SU-DHL-6 (cell line): ENCODE results near the gene VRK3.

Source experiments
- H2AFZ ChIP-seq: fragments of 200-600 bp; sonication (generic); 2 replicates; pipeline ENCODE4 v1.6.1; 2014; ENCODE audit warnings: low read depth, mild to moderate bottlenecking, moderate library complexity, mixed read lengths, antibody characterized with exemption, low read length; ENCODE audit not compliant: severe bottlenecking
- H3F3A ChIP-seq: fragments of 200-600 bp; shearing (Covaris generic); 2 replicates; pipeline ENCODE4 v1.6.0; 2016; ENCODE audit warnings: antibody characterized with exemption, mild to moderate bottlenecking; ENCODE audit not compliant: insufficient read depth
- H3K27ac ChIP-seq: fragments of 200-600 bp; sonication (generic); 2 replicates; pipeline ENCODE4 v1.5.1; 2016; ENCODE audit warnings: low read depth, mild to moderate bottlenecking, low read length, moderate library complexity, mixed read lengths
- H3K27me3 ChIP-seq: fragments of 200-600 bp; sonication (generic), shearing (Covaris generic); 2 replicates; pipeline ENCODE4 v1.6.0; 2014; ENCODE audit warnings: mild to moderate bottlenecking, low read length
- H3K36me3 ChIP-seq: fragments of 200-600 bp; sonication (generic); 2 replicates; pipeline ENCODE4 v1.6.1; 2014; ENCODE audit warnings: mild to moderate bottlenecking, low read length, mixed read lengths
- H3K4me2 ChIP-seq: fragments of 300-600, 200-600 bp; shearing (Covaris generic), sonication (generic); 2 replicates; pipeline ENCODE4 v1.6.0; 2014; ENCODE audit warnings: low read length, low read depth, mild to moderate bottlenecking; ENCODE audit not compliant: poor library complexity, severe bottlenecking
- H3K4me3 ChIP-seq: fragments of 200-600 bp; sonication (generic); 2 replicates; pipeline ENCODE4 v1.5.1; 2014; ENCODE audit warnings: antibody characterized with exemption, low read length, mild to moderate bottlenecking, mixed read lengths; ENCODE audit not compliant: insufficient read depth, poor library complexity, severe bottlenecking
- H3K79me2 ChIP-seq: fragments of 200-600 bp; sonication (generic); 2 replicates; pipeline ENCODE4 v1.6.1; 2014; ENCODE audit warnings: mild to moderate bottlenecking, low read length, moderate library complexity; ENCODE audit not compliant: insufficient read depth
- H3K9ac ChIP-seq: fragments of 200-600 bp; sonication (generic); 2 replicates; pipeline ENCODE4 v1.7.0; 2014; ENCODE audit warnings: mild to moderate bottlenecking, low read length
- H3K9me2 ChIP-seq: fragments of 200-600 bp; sonication (generic); replicated peaks from 2 replicates; pipeline ENCODE4 v1.6.1; 2014; ENCODE audit warnings: low read length; ENCODE audit not compliant: insufficient read depth
- H3K9me3 ChIP-seq: fragments of 200-600 bp; sonication (generic); 2 replicates; pipeline ENCODE4 v1.6.1; 2014; ENCODE audit warnings: low read length, mixed read lengths; ENCODE audit not compliant: insufficient read depth
- H4K20me1 ChIP-seq: fragments of 200-600 bp; sonication (generic); 2 replicates; pipeline ENCODE4 v1.6.1; 2014; ENCODE audit warnings: low read depth, mild to moderate bottlenecking, antibody characterized with exemption, low read length, moderate library complexity, mixed read lengths
- EZH2phosphoT487 ChIP-seq: fragments of 200-600 bp; sonication (generic), shearing (Covaris generic); conservative IDR thresholded peaks from 2 replicates; pipeline ENCODE4 v1.6.1; 2018; ENCODE audit warnings: mild to moderate bottlenecking, antibody characterized with exemption, low read length, moderate library complexity, mixed read lengths
- TF ChIP-seq, protein P1 (sequence below): fragments of 200-600 bp; sonication (generic); IDR thresholded peaks from one replicate; pipeline ENCODE4 v1.5.1; 2017; ENCODE audit warnings: antibody characterized with exemption, mild to moderate bottlenecking, low read length, moderate library complexity; ENCODE audit not compliant: insufficient read depth, poor library complexity, severe bottlenecking

VRK3 gene

DNA sequence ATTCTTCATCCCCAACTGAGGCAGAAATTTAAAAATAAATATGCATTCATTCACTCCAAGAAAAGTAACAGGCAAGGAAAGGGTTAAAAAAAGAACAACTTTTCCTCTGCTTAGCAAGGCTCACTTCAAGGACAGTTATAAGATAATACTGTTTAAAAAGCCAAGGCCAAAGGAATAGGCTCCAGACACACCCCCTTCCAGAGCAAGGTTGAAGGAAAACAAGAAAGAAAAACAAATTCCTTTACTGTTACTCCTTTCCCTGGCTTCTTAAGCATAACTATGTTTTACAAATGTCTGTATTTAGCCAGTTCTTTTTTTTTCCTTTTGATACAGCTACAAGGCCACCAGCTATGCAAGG lies 72.7 kb downstream of the VRK3 start:
- Histone ChIP-seq H3K4me2 (no peak overlapping the region), H3K36me3 (no peaks in the 10 kb centered on the region), H3K27me3 (no peaks in the 10 kb centered on the region), H4K20me1 (no peaks in the 10 kb centered on the region), H3K9ac (no peak overlapping the region), H3K4me3 (no peak overlapping the region), H3K9me2 (no peaks in the 10 kb centered on the region), H3F3A (no peaks in the 10 kb centered on the region), H3K9me3 (no peaks in the 10 kb centered on the region), H2AFZ (no peak overlapping the region), H3K27ac (no peak overlapping the region), H3K79me2 (no peaks in the 10 kb centered on the region)
- no peak for TF ChIP-seq EZH2phosphoT487
- TF ChIP-seq, protein P1, sequence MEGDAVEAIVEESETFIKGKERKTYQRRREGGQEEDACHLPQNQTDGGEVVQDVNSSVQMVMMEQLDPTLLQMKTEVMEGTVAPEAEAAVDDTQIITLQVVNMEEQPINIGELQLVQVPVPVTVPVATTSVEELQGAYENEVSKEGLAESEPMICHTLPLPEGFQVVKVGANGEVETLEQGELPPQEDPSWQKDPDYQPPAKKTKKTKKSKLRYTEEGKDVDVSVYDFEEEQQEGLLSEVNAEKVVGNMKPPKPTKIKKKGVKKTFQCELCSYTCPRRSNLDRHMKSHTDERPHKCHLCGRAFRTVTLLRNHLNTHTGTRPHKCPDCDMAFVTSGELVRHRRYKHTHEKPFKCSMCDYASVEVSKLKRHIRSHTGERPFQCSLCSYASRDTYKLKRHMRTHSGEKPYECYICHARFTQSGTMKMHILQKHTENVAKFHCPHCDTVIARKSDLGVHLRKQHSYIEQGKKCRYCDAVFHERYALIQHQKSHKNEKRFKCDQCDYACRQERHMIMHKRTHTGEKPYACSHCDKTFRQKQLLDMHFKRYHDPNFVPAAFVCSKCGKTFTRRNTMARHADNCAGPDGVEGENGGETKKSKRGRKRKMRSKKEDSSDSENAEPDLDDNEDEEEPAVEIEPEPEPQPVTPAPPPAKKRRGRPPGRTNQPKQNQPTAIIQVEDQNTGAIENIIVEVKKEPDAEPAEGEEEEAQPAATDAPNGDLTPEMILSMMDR = no peak

DNA sequence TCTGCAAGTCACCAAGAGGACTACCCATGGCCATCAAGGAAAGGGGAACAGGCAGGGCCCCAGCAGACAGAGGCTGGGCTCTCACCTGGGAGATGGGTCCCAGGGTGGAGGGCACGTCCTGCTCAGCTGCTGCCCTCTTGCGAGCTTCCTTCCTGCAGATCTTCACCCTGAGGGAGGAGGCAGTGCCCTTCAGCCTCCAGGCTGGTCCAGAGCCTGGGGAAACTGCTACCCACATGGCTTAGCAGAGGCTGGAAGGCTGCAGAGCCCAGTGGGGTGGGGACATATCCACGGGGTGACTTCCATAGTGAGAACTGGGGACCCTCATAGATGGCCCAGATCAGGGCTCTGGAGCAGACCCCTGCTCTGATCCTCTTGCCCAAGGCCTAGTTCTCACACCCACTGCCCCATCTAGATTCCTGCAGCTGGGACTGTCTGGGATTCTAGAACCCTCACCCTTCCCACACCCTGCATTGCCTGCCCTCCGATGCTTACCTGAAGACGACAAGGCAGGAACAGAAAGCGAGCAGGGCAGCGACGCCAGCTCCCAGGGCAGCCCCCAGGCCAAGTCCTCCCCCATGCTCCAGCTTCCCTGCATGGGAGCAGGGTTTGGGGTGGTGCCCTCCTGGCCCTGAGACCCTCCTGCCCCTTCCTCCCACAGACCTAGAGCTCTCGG lies 73.2 kb downstream of the VRK3 start:
- no peak overlapping the region for H2AFZ ChIP-seq
- no peaks in the 10 kb centered on the region for H3F3A ChIP-seq
- no peaks in the 10 kb centered on the region for H3K36me3 ChIP-seq
- H3K4me2 ChIP-seq = no peak overlapping the region
- no peak for TF ChIP-seq EZH2phosphoT487
- TF ChIP-seq, protein P1 = no peak
- H4K20me1 ChIP-seq = no peaks in the 10 kb centered on the region
- H3K9ac ChIP-seq = no peak overlapping the region
- no peaks in the 10 kb centered on the region for H3K9me3 ChIP-seq
- H3K9me2 ChIP-seq = no peaks in the 10 kb centered on the region
- no peak overlapping the region for H3K27ac ChIP-seq
- no peaks in the 10 kb centered on the region for H3K27me3 ChIP-seq
- no peak overlapping the region for H3K4me3 ChIP-seq
- H3K79me2 ChIP-seq = no peaks in the 10 kb centered on the region

DNA sequence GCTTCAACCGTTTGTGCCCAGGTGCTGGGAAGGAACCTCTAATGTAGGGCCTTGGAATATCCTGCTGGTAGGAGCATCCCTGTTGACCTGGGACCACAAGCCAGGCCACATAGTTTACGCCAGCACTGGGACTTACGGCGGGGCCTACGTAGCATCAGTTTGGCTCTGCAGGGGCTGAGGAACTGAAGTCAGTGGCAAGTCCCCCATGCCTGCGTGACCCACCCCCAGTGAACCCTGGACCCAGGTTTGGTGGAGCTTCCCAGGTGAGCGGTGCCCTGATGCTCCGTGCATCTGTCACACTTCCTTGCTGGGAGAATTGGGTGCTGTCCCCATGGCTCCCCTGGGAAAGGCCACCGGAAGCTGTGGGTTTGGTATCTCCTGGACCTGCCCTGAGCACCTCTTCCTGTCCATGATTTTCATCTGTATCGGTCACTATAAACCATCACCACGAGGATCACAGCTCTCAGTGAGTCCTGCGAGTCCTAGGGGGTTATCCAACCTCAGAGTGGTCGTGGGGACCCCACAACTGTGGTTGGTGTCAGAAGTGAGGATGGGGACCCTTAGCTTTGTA lies 74.1 kb downstream of the VRK3 start:
- Histone ChIP-seq H3F3A (no peaks in the 10 kb centered on the region), H3K9me3 (no peaks in the 10 kb centered on the region), H3K9ac (no peak overlapping the region), H3K27ac (no peak overlapping the region), H3K79me2 (no peaks in the 10 kb centered on the region), H3K4me2 (no peak overlapping the region), H2AFZ (no peak overlapping the region), H3K4me3 (no peak overlapping the region), H4K20me1 (no peaks in the 10 kb centered on the region), H3K27me3 (no peaks in the 10 kb centered on the region), H3K36me3 (no peaks in the 10 kb centered on the region), H3K9me2 (no peaks in the 10 kb centered on the region)
- TF ChIP-seq, protein P1 = no peak
- no peak for TF ChIP-seq EZH2phosphoT487
